SKM-1 treated with dmso at 0.1 percent for 144 hours (cell line): ENCODE results near the gene CCNK.

Experiments
- DNase-seq: peaks from one replicate; lab custom pipeline; 2025; ENCODE audit not compliant: unreplicated experiment; lab: John Stamatoyannopoulos, UW

Gene CCNK

GRCh38 chr14:99480917-99481744 lies at the start of gene CCNK:
TSS of gene CCNK (plus strand) at chr14:99481409. CDS start at chr14:99492678, 11,269 bp downstream.
- peak; percentile 99 for DNase-seq

- DNase-seq, result no peak
These were observed 49.2 kb upstream of the CCNK start for GRCh38 chr14:99431986-99432385.

GRCh38 chr14:99432485-99432884 lies 48.7 kb upstream of the CCNK start:
- DNase-seq, result no peak

DNA sequence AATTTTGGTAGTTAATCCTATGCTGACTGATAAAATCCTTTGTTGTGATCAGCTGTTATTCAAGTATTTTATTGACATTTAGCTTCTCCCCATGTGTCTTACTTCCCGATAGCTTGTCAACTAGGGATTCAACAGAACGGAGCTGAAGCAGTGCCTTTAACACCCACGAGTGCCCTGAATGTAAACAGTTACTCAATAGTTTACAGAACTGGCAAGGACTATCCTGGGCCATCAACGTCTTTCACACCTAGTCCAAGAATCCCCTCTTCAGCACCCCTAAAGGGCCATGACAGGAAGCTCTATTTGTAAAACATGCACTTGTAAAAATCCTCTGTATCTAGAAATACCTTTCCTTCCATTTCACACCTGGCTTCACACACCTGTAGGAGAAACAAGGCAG lies 45.9 kb upstream of the CCNK start:
- no peak for DNase-seq

- DNase-seq, result no peak
These were observed 44.7 kb upstream of the CCNK start for GRCh38 chr14:99436247-99437180.

GRCh38 chr14:99437706-99438105 lies 43.5 kb upstream of the CCNK start:
- DNase-seq, result no peak

- DNase-seq, result no peak
These were observed 40.9 kb upstream of the CCNK start for GRCh38 chr14:99440278-99440677.

GRCh38 chr14:99441157-99441870 lies 39.9 kb upstream of the CCNK start:
- no peak for DNase-seq

DNA sequence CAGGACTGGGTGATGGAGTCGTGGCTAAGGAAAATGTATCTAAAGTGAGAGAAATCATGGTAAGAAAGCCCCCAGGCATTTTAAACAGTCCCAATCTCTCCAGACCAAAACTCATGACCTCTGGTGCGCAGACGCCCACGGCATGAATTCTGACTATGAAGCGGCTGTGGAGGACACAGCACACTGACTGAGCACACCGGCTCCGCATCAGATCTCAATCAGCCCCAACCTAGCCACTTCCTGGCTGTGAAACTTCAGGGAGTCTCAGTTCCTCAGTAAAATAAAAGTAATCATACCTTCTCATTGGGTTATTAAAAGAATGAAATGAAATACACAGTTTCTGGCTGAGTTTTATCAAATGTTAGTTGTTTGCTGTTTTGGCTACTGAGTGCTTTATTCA lies 39.3 kb upstream of the CCNK start:
- DNase-seq, result no peak

DNA sequence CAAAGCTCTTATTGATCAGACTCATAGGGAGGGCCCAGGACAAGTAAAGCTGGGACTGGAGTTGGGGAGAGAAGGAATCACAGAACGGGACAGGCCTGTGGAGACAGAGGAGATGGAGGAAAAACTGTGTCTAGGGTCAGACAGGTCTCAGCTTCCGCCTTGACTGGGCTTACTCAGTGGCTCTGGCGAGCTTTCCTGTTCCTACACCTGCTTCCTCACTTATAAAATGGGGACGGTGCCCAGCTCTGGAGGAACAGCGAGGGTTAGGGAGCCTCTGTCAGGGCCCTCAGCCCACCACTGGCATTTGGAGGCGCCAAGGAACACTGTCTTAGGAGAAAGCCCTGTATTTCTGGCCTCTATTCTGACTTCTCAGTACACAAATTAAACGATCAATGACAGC lies 35.3 kb upstream of the CCNK start:
- no peak for DNase-seq

DNA sequence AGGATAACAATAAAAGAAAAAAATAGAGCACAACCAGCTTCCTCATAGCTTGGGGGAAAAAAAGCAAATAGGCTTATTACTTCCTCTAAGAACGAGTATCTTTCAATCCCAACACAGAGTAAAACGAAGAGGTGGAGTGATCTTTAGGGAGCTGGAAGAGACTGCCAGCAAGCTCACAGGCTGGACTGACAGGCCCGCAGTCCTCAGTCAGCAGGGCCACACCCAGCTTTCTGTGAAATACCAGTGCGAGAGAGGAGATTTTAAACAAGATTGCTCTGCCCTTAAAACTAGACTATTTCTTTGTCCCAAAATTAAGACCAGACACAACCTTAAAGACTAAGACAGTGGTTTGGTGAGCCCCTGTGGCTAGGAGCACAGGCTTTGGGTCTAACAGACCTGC lies 33.5 kb upstream of the CCNK start:
- DNase-seq, result no peak

DNA sequence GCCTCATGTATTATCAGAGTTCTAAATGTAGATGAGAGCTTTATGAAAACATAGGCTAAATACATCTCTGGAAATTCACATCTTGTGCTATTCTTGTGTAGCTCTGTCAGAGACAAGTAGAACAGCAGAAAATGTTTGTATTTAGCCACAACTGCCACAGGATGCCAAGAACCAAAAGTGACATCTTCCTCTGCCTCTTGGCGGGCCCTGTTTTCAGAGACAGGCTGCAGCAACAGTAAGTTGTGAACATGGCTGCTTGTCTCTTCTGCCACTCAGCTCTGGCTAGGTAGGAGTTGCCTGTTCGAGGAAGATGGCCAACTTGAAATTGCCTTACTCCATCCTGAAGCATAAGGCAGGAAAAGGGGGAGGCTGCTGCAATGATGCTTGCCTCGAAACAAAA lies 30.9 kb upstream of the CCNK start:
- no peak for DNase-seq

- DNase-seq, result no peak
These were observed 30.0 kb upstream of the CCNK start for GRCh38 chr14:99451234-99451633.

DNA sequence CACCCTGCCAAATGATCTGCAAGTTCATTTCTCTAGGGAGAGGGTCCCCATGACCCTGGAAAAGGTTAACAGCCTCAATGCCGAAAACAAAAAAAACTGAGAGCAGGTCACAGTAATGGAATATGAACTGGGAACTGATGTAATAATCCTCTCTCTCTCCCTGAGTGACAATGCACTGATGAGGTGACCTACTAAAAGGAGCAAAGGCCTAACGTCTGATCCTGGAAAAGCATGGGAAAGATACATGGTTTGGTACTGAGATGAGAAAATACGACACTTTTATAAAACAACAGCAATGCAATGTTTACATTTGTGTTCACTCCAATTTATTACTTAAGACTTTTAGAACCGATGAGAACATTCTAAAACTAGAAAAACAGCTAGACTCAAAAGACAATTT lies 28.2 kb upstream of the CCNK start:
- no peak for DNase-seq

- DNase-seq, result no peak
These were observed 27.0 kb upstream of the CCNK start for GRCh38 chr14:99454246-99454645.

- DNase-seq, result no peak
These were observed 21.6 kb upstream of the CCNK start for GRCh38 chr14:99459481-99460100.

GRCh38 chr14:99460793-99461192 lies 20.4 kb upstream of the CCNK start:
- no peak for DNase-seq

DNA sequence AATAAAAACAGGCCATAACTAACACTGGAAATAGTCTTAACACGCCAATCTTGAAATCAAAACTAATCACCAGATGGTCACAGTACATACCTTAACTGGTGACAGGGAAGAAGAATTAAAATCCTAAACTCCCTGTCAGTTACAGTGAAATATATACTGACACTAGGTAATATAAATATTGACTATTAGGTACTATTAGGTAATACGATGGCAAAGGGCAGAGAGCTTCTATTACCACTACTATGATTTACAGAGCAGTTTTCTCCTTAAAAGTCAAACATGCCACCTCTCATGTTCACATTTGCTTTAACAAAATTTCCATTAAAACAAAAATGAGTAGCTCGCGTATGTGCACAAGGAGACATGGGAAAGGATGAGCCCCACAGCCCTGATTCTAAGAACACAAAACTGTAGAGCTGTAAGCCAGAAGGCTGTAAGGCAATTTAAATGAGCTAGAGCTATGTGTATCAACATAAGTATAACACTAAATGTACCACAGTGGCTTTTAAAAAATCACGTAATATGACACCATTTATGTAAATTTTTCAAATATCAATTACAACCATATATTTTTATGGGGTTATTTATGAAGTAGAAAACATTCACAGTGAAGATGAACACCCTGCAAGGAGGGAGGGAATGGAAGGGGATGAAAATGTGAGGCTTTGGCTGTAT lies 19.7 kb upstream of the CCNK start:
- no peak for DNase-seq

DNA sequence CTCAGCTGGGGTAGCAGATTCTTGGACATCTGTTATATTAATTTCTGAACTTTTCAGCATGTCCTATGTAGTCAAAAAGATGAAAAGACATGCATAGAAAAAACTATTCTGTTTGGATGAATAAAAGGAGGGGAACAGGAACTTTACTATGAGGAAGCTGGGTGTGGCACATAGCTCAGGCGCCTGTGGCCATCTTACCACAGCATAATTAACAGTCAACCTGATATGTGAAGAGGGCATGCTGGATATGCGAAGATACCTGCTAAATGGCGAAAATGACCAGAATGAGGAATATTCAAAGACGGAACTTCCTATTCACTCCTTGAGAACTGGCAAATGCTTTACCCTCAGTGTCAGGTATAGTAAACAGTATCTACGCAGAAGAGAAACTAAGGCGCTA lies 19.0 kb upstream of the CCNK start:
- DNase-seq, result no peak

- no peak for DNase-seq
These were observed 17.2 kb upstream of the CCNK start for GRCh38 chr14:99463974-99464373.
